Peyer's patch (tissue), 4 donors: ENCODE measurements around the gene WHRN. TPM values are rescaled to one million over a fixed set of nuclear protein-coding genes. Genes with fewer than 3 reads are reported as not detected.

Experiments used
- DNase-seq, 3 donors: peaks; one replicate each; pipeline ENCODE4 v3.0.0-alpha.2; 2017 to 2019
- H3K27ac ChIP-seq, 4 donors: fragments of 200-600 bp; sonication (generic); one replicate each; pipeline ENCODE4 v1.5.1; 2016 to 2019
- H3K27me3 ChIP-seq, 2 donors: fragments of 200-600 bp; sonication (generic); one replicate each; pipeline ENCODE4 v1.5.1; 2019
- H3K36me3 ChIP-seq, 3 donors: fragments of 200-600 bp; sonication (generic); one replicate each; pipeline ENCODE4 v1.5.1; 2016 to 2019
- H3K4me1 ChIP-seq, 4 donors: fragments of 200-600 bp; sonication (generic); one replicate each; pipeline ENCODE4 v1.5.1; 2016 to 2019
- H3K4me3 ChIP-seq, 4 donors: fragments of 200-600 bp; sonication (generic); 1 replicate in 3 of 4; 2 replicates in 1 of 4; pipeline ENCODE4 v1.5.1; 2016 to 2019; ENCODE audit warnings: mild to moderate bottlenecking in 1 of 4
- H3K9me3 ChIP-seq, 4 donors: fragments of 200-600 bp; sonication (generic); one replicate each; pipeline ENCODE4 v1.5.1; 2016 to 2019; ENCODE audit warnings: mild to moderate bottlenecking in 1 of 4
- CTCF ChIP-seq, 6 experiments: fragments of 450-650 bp in 4 of 6; fragments of 200-600 bp in 2 of 6; sonication (generic) in 1 of 6; IDR thresholded peaks; one replicate each; pipeline ENCODE4 v1.5.1; 2017 to 2019; ENCODE audit warnings: antibody characterized with exemption in 6 of 6, mild to moderate bottlenecking in 3 of 6, moderate library complexity in 1 of 6
- POLR2A ChIP-seq, 2 donors: fragments of 450-650 bp; IDR thresholded peaks; one replicate each; pipeline ENCODE4 v1.5.1; 2017; ENCODE audit warnings: antibody characterized with exemption in 2 of 2, mild to moderate bottlenecking in 2 of 2, moderate library complexity in 2 of 2
- total RNA-seq, 4 donors: library from RNA; depleted of rRNA; stranded (reverse); fragments of >200 nt; gene quantifications; one replicate each; pipeline ENCODE4 v1.1.0, GENCODE V29; 2016

Gene WHRN
- total RNA-seq, 4 donors from 2014 or later: 10.7 to 35.5 (median 15.3) TPM

- Histone ChIP-seq H3K27ac (no peak overlapping the region), H3K4me3 (no peak overlapping the region), H3K27me3 (no peaks in the 10 kb centered on the region), H3K4me1 (peaks cover 0 to 5% (median 0%) of the 10 kb centered on the region in 4 donors), H3K9me3 (no peaks in the 10 kb centered on the region), H3K36me3 (no peaks in the 10 kb centered on the region)
- no peak for DNase-seq
- no peak for TF ChIP-seq CTCF (IDR thresholded peaks at IDR 0.05)
- no peak for TF ChIP-seq POLR2A (IDR thresholded peaks at IDR 0.05)
Observed at GRCh38 chr9:114454652-114455051, 50.6 kb downstream of the WHRN start.

- H3K27me3 ChIP-seq: no peaks in the 10 kb centered on the region
- DNase-seq: peak; percentile 61 to 83 (median 68)
- no peak for TF ChIP-seq POLR2A (IDR thresholded peaks at IDR 0.05)
- no peaks in the 10 kb centered on the region for H3K9me3 ChIP-seq
- H3K27ac ChIP-seq: peak overlapping the region in 3 of 4 donors; percentile 20 to 50 (median 35)
- no peaks in the 10 kb centered on the region for H3K36me3 ChIP-seq
- H3K4me3 ChIP-seq: no peak overlapping the region
- peaks cover 0 to 5% (median 0%) of the 10 kb centered on the region in 4 donors for H3K4me1 ChIP-seq
Observed at GRCh38 chr9:114452219-114453165, 52.8 kb downstream of the WHRN start.

- TF ChIP-seq CTCF (IDR thresholded peaks at IDR 0.05) (no peak), POLR2A (IDR thresholded peaks at IDR 0.05) (no peak)
- Histone ChIP-seq H3K9me3 (no peaks in the 10 kb centered on the region), H3K4me3 (no peak overlapping the region), H3K36me3 (no peaks in the 10 kb centered on the region), H3K4me1 (peaks cover 0 to 5% (median 0%) of the 10 kb centered on the region in 4 donors), H3K27ac (peak overlapping the region in 2 of 4 donors; percentile 4 to 50), H3K27me3 (no peaks in the 10 kb centered on the region)
- DNase-seq: no peak
Observed at GRCh38 chr9:114451707-114452031, 53.6 kb downstream of the WHRN start.

- no peak for TF ChIP-seq POLR2A (IDR thresholded peaks at IDR 0.05)
- no peak for TF ChIP-seq CTCF (IDR thresholded peaks at IDR 0.05)
- Histone ChIP-seq H3K4me3 (no peak overlapping the region), H3K4me1 (peaks cover 0 to 5% (median 0%) of the 10 kb centered on the region in 4 donors), H3K36me3 (no peaks in the 10 kb centered on the region), H3K27me3 (no peaks in the 10 kb centered on the region), H3K27ac (peak overlapping the region in 2 of 4 donors; percentile 4 to 50), H3K9me3 (no peaks in the 10 kb centered on the region)
- DNase-seq: peak in 2 of 3 donors; percentile 53 to 63
Observed at GRCh38 chr9:114450833-114451706, 54.2 kb downstream of the WHRN start.

GRCh38 chr9:114450181-114450580 is 55.1 kb downstream of the WHRN start:
- no peak overlapping the region for H3K4me3 ChIP-seq
- DNase-seq: no peak
- TF ChIP-seq POLR2A (IDR thresholded peaks at IDR 0.05) (no peak), CTCF (IDR thresholded peaks at IDR 0.05) (no peak)

More at GRCh38 chr9:114450181-114450580, 55.1 kb downstream of the WHRN start:
- Histone ChIP-seq H3K27me3 (no peaks in the 10 kb centered on the region), H3K9me3 (no peaks in the 10 kb centered on the region), H3K27ac (no peak overlapping the region), H3K4me1 (peaks cover 0 to 5% (median 0%) of the 10 kb centered on the region in 4 donors), H3K36me3 (no peaks in the 10 kb centered on the region)
